Activated naive CD8-positive, alpha-beta T cell (primary cell): ENCODE measurements around the gene SLC16A12.
"Not testable (repeated sequence)": the region's sequence is repeated elsewhere in the genome, so short reads cannot be mapped to it uniquely, and the experiment has no call there.

Experiments used
- H3K27ac Mint-ChIP-seq: one replicate; pipeline ENCODE4 v1.8.0; 2021; ENCODE audit warnings: mixed read lengths
- H3K27me3 Mint-ChIP-seq: one replicate; pipeline ENCODE4 v1.8.0; 2021; ENCODE audit warnings: mixed read lengths
- H3K36me3 Mint-ChIP-seq: one replicate; pipeline ENCODE4 v1.8.0; 2021; ENCODE audit warnings: mixed read lengths
- H3K4me1 Mint-ChIP-seq: one replicate; pipeline ENCODE4 v1.8.0; 2021; ENCODE audit warnings: low read depth, mixed read lengths
- H3K4me3 Mint-ChIP-seq: one replicate; pipeline ENCODE4 v1.8.0; 2021; ENCODE audit warnings: mild to moderate bottlenecking, mixed read lengths
- H3K9me3 Mint-ChIP-seq: one replicate; pipeline ENCODE4 v1.8.0; 2021; ENCODE audit warnings: low read depth, mixed read lengths

Gene SLC16A12

DNA sequence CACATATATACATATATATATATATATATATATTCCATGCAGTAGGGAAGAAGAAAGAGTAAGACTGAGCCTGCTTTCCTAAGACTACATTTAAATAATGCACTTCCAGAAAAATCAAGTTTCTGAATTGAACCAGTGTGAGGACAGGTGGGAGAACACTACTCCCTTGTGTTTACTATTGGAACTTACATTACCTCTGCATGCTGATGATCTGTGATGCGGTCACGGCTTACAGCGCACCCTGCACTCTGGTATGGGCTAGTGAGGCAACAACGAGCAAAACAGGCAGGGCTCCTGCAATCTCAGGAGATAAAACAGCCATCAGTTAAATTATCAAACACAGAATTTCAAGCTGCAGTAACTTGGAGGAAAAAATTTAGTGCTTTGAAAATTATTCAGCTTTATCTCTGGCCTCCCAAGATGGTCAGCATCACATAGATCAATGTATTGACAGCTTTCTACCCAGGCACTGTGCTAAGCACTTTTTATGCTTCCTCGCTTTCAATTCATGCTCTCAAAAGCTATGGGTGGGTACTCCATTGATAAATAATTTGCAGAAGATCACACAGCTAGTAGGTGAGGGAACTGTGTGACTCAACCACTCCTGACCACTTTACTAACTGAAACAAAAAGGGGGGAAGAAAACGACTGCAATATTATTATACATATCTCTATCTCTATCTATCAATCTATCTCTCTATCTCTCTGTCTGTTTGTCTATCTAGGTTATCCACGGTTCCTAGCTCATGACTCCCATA, 20.5 kb upstream of the SLC16A12 start:
- Mint-ChIP-seq H3K4me1 (no peaks in the 10 kb centered on the region), H3K36me3 (no peaks in the 10 kb centered on the region), H3K27me3 (peaks cover 8% of the 10 kb centered on the region), H3K4me3 (no peak overlapping the region), H3K27ac (no peak overlapping the region), H3K9me3 (no peaks in the 10 kb centered on the region)

DNA sequence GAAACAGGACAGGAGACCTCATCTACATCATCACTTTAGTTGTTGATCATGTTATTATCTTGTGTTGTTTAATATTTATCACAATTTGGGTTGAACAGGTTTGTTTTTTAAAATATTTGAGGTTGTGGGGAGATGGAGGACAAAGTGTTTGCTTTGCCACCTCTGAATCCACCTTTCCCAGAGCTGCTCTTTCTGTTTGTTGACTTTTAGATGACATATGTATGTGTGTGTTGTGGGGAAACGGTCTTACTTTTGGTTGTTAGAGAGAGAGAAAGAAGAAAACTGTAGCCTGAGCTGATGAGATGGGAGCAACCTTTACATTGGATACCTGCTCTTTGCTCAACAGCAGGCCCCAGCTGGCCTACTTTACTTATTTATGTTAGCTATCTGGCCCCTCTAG, 19.0 kb upstream of the SLC16A12 start:
- H3K36me3 Mint-ChIP-seq = no peaks in the 10 kb centered on the region
- H3K4me1 Mint-ChIP-seq = no peaks in the 10 kb centered on the region
- H3K4me3 Mint-ChIP-seq = no peak overlapping the region
- no peak overlapping the region for H3K27ac Mint-ChIP-seq
- no peaks in the 10 kb centered on the region for H3K9me3 Mint-ChIP-seq
- peaks cover 7% of the 10 kb centered on the region for H3K27me3 Mint-ChIP-seq

DNA sequence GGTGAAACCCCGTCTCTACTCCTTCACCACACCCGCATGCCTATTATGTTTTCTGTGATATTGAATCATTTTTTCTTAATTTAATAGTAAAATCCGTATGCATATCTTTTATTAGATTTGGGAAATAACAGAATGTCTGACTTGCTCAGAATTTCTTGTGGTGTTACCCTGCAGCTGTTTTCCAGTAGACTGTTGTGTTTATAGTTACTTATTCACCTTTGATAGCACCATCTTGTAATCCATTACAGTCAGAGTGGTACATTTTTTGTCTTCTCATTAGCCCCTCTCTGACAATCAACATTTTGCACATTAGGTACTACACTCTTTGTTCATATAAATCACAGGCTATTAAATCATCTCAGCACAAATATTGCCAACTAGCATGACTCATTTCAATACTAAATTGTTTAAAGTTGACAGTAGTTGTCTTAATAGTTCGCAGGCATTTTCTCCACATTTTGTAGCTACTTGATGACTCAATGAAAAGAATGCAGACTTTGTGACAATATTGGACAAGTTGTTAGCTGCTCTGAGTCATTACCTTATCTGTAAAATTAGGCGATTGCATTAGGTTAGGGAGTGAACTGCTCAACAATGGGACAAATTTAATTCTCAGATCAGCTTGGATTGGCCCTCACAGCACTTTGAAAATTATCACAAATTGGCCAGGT, 17.8 kb upstream of the SLC16A12 start:
- Mint-ChIP-seq H3K9me3 (no peaks in the 10 kb centered on the region), H3K27ac (no peak overlapping the region), H3K27me3 (peaks cover 4% of the 10 kb centered on the region), H3K4me1 (no peaks in the 10 kb centered on the region), H3K36me3 (no peaks in the 10 kb centered on the region), H3K4me3 (no peak overlapping the region)

DNA sequence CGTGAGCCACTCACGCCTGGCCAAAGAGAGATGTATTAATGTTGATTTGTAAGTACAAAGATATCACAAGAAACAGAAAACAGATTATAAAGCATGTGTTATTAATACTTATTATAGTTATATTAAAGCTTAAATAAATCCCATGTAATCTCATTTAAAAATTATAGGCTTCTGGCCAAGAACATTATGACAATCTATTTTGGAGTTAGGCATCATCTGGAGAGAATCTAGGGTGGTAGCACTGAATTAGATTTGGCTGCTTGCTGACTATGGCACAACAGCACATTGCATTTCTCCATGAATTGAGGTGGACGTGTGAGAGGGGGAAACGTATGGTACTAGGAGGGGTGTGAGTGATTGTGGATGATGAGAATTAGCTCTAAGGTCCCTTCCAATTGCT, 16.8 kb upstream of the SLC16A12 start:
- Mint-ChIP-seq H3K27me3 (peaks cover 1% of the 10 kb centered on the region), H3K36me3 (no peaks in the 10 kb centered on the region), H3K27ac (no peak overlapping the region), H3K4me1 (no peaks in the 10 kb centered on the region), H3K9me3 (no peaks in the 10 kb centered on the region), H3K4me3 (no peak overlapping the region)

- Mint-ChIP-seq H3K9me3 (no peaks in the 10 kb centered on the region), H3K36me3 (no peaks in the 10 kb centered on the region), H3K27me3 (peaks cover 1% of the 10 kb centered on the region), H3K4me1 (no peaks in the 10 kb centered on the region), H3K27ac (no peak overlapping the region), H3K4me3 (no peak overlapping the region)
Measured at GRCh38 chr10:89550509-89550908, 15.1 kb upstream of the SLC16A12 start.

GRCh38 chr10:89549510-89549909, 14.1 kb upstream of the SLC16A12 start:
- H3K27ac Mint-ChIP-seq = no peak overlapping the region

GRCh38 chr10:89548673-89549072, 13.3 kb upstream of the SLC16A12 start:
- no peak overlapping the region for H3K27ac Mint-ChIP-seq
- H3K27me3 Mint-ChIP-seq = peaks cover 1% of the 10 kb centered on the region
- H3K36me3 Mint-ChIP-seq = no peaks in the 10 kb centered on the region
- no peaks in the 10 kb centered on the region for H3K4me1 Mint-ChIP-seq
- no peaks in the 10 kb centered on the region for H3K9me3 Mint-ChIP-seq
- H3K4me3 Mint-ChIP-seq = no peak overlapping the region

More at GRCh38 chr10:89549510-89549909, 14.1 kb upstream of the SLC16A12 start:
- H3K4me3 Mint-ChIP-seq = no peak overlapping the region
- no peaks in the 10 kb centered on the region for H3K4me1 Mint-ChIP-seq
- no peaks in the 10 kb centered on the region for H3K36me3 Mint-ChIP-seq
- no peaks in the 10 kb centered on the region for H3K9me3 Mint-ChIP-seq
- peaks cover 1% of the 10 kb centered on the region for H3K27me3 Mint-ChIP-seq

DNA sequence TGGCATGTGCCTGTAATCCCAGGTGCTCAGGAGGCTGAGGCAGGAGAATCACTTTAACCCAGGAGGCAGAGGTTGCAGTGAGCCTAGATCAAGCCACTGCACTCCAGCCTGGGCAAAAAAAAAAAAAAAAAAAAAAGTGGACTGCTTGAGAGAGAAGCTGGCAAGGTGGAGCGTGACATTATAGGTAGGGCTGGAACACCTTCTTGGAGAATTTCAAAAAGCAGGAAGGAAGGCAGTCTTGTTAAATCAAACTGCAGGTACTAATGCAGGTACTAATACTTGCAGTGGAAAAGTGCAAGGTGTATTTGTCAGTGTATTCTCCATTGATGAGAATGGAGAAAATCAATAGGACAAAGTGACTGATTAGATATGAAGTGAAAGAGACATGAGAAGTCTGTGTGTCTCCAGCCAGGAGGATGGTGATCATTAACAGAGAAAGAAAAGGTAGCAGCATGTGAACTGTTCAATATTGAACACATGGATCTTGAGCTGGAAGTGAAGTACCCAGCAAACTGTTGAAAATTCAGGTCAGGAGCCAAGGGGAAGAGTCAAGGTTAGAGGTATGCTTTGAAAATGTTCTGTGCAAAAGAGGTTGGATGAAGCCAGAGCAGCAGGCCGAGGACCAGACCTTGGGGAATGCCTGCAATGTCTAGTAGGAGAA, 12.6 kb upstream of the SLC16A12 start:
- Mint-ChIP-seq H3K27ac (no peak overlapping the region), H3K9me3 (no peaks in the 10 kb centered on the region), H3K36me3 (no peaks in the 10 kb centered on the region), H3K4me3 (no peak overlapping the region), H3K4me1 (no peaks in the 10 kb centered on the region), H3K27me3 (peaks cover 1% of the 10 kb centered on the region)

DNA sequence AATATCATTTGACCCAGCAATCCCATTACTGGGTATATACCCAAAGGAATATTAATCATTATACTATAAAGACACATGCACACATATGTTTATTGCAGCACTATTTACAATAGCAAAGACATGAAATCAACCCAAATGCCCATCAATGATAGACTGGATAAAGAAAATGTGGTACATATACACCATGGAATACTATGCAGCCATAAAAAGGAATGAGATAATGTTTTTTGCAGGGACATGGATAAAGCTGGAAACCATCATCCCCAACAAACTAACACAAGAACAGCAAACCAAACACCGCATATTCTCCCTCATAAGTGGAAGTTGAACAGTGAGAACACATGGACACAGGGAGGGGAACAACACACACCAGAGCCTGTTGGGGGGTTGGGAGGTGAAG, 11.3 kb upstream of the SLC16A12 start:
- not testable (repeated sequence) for H3K4me1 Mint-ChIP-seq, H3K9me3 Mint-ChIP-seq, H3K36me3 Mint-ChIP-seq, H3K27me3 Mint-ChIP-seq, H3K27ac Mint-ChIP-seq, H3K4me3 Mint-ChIP-seq

DNA sequence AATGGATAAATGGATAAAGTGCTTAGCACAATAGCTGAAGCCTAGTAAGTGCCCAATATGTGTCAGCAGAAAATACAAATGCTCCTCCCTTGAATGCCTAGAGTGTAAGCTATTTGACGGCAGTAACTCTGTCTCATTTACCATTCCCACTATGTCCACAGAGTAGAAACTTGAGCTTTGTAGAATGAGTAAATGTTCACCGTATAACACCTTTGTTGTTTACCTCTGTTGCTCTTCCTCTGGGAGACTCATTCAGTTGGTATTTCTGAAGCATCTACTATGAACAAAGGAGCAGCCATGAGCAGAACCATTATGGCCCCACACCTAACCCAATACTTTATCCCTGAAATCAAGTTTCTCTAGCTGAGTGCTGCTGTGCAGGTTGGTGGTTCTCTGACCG, 8.4 kb upstream of the SLC16A12 start:
- no peaks in the 10 kb centered on the region for H3K9me3 Mint-ChIP-seq
- no peaks in the 10 kb centered on the region for H3K36me3 Mint-ChIP-seq
- no peak overlapping the region for H3K4me3 Mint-ChIP-seq
- H3K4me1 Mint-ChIP-seq = no peaks in the 10 kb centered on the region
- peaks cover 13% of the 10 kb centered on the region for H3K27me3 Mint-ChIP-seq
- no peak overlapping the region for H3K27ac Mint-ChIP-seq

DNA sequence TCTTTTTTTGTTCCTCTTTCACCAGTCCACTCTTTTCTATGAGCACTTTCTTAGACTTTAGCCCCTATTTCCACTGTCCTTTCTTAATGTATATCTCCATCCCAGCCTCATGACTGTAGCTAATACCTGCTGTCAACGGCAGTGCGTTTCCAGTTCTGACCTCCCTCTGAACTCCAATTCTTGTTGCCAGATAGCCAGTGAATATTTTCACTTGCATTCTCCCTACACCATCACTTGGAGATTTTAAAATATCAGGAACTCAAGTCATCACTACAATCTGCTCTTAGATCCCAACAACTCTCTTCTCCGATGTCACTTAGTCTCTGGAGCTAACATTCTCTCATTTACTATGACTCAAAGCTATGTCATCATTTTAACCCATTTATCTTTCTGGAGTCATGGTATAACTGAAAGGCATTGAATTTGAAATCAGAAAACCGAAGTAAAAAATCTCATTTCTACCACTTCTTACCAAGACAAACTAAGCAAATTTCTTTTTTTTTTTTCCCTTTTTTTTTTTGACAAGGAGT, 5.1 kb upstream of the SLC16A12 start:
- peaks cover 5% of the 10 kb centered on the region for H3K4me1 Mint-ChIP-seq
- peaks cover 28% of the 10 kb centered on the region for H3K27me3 Mint-ChIP-seq

GRCh38 chr10:89537364-89537763, 2.0 kb upstream of the SLC16A12 start:
- Mint-ChIP-seq H3K36me3 (no peaks in the 10 kb centered on the region), H3K9me3 (no peaks in the 10 kb centered on the region), H3K27me3 (peaks cover 43% of the 10 kb centered on the region), H3K27ac (no peak overlapping the region), H3K4me1 (peaks cover 12% of the 10 kb centered on the region), H3K4me3 (no peak overlapping the region)

More for the DNA sequence above, 5.1 kb upstream of the SLC16A12 start:
- Mint-ChIP-seq H3K36me3 (no peaks in the 10 kb centered on the region), H3K4me3 (no peak overlapping the region), H3K27ac (no peak overlapping the region), H3K9me3 (no peaks in the 10 kb centered on the region)

DNA sequence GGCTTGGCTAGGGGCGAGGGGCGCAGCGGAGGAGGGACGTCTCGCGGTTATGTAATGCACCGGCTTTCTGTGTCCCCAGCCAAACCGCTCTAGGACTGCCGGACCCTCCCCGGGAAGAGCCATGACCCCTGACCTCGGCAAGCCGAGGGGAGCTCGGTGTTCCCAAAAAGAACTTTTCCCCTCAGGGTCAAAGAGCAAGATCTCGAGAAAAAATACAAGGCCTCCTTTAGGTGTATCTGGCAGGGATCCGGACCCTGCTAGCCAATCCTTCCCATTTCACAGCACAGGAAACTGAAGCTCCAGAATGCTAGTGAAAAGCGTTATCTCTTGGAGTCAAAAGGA, 590 bp upstream of the SLC16A12 start:
- H3K4me3 Mint-ChIP-seq = peak overlapping the region; percentile 48
- no peaks in the 10 kb centered on the region for H3K36me3 Mint-ChIP-seq
- H3K4me1 Mint-ChIP-seq = peaks cover 12% of the 10 kb centered on the region
- H3K27ac Mint-ChIP-seq = no peak overlapping the region
- peaks cover 46% of the 10 kb centered on the region for H3K27me3 Mint-ChIP-seq
- no peaks in the 10 kb centered on the region for H3K9me3 Mint-ChIP-seq

GRCh38 chr10:89534826-89535166, 598 bp downstream of the SLC16A12 start:
- peaks cover 42% of the 10 kb centered on the region for H3K27me3 Mint-ChIP-seq
- H3K36me3 Mint-ChIP-seq = no peaks in the 10 kb centered on the region
- no peaks in the 10 kb centered on the region for H3K9me3 Mint-ChIP-seq
- H3K27ac Mint-ChIP-seq = no peak overlapping the region
- H3K4me1 Mint-ChIP-seq = peaks cover 12% of the 10 kb centered on the region
- H3K4me3 Mint-ChIP-seq = peak overlapping the region; percentile 38

- H3K36me3 Mint-ChIP-seq = no peaks in the 10 kb centered on the region
- no peak overlapping the region for H3K4me3 Mint-ChIP-seq
- no peak overlapping the region for H3K27ac Mint-ChIP-seq
- no peaks in the 10 kb centered on the region for H3K9me3 Mint-ChIP-seq
- H3K27me3 Mint-ChIP-seq = peaks cover 33% of the 10 kb centered on the region
- peaks cover 12% of the 10 kb centered on the region for H3K4me1 Mint-ChIP-seq
Measured at GRCh38 chr10:89532476-89532875, 2.9 kb downstream of the SLC16A12 start.
